Caco-2 (cell line): ENCODE data around the gene VPS8. TPM values are rescaled to one million over a fixed set of nuclear protein-coding genes. Genes with fewer than 3 reads are reported as not detected.

Source experiments
- BruUV-seq: library from RNA; stranded (reverse); fragments of 400-500 nt; replicated peaks from 2 replicates; lab custom pipeline; 2021; lab: Mats Ljungman, UMichigan
- CTCF ChIA-PET: fragments of 300-600 bp; sonication (Branson Sonifier 250); formaldehyde crosslinking; loops from one replicate; lab custom pipeline; 2022; ENCODE audit warnings: antibody characterized with exemption; lab: Charles Lee
- POLR2A ChIA-PET: fragments of 300-600 bp; sonication (Branson Sonifier 250); formaldehyde crosslinking; loops from one replicate; lab custom pipeline; 2022; ENCODE audit warnings: antibody characterized with exemption; lab: Charles Lee
- DNase-seq, 2 experiments: peaks; one replicate each; pipeline versions ENCODE4 v3.0.0 to v3.0.0-alpha.2; 2020 to 2022
- H3K27me3 ChIP-seq: replicated peaks from 2 replicates; pipeline ENCODE4 v1.6.0; 2011; ENCODE audit warnings: low read length; ENCODE audit not compliant: control insufficient read depth, insufficient read depth
- H3K36me3 ChIP-seq: 2 replicates; pipeline ENCODE4 v1.5.1; 2011; ENCODE audit warnings: low read length; ENCODE audit not compliant: control insufficient read depth, insufficient read depth
- H3K4me1 ChIP-seq: fragments of 250-450 bp; sonication (Bioruptor Pico); 2 replicates; pipeline ENCODE4 v1.5.1; 2020; ENCODE audit warnings: mild to moderate bottlenecking
- H3K4me3 ChIP-seq: 2 replicates; pipeline ENCODE4 v1.5.1; 2011; ENCODE audit warnings: low read depth, mild to moderate bottlenecking, control low read depth, low read length
- H3K9me3 ChIP-seq: fragments of 250-450 bp; sonication (Bioruptor Pico); 2 replicates; pipeline ENCODE4 v1.5.1; 2020; ENCODE audit warnings: mild to moderate bottlenecking, moderate library complexity
- H3K27ac Mint-ChIP-seq: one replicate; pipeline ENCODE4 v1.8.0; 2022; ENCODE audit warnings: mixed read lengths; ENCODE audit not compliant: unreplicated experiment
- H3K27me3 Mint-ChIP-seq: one replicate; pipeline ENCODE4 v1.8.0; 2022; ENCODE audit warnings: mixed read lengths; ENCODE audit not compliant: insufficient read depth, unreplicated experiment
- H3K36me3 Mint-ChIP-seq: one replicate; pipeline ENCODE4 v1.8.0; 2022; ENCODE audit warnings: mild to moderate bottlenecking, mixed read lengths; ENCODE audit not compliant: insufficient read depth, unreplicated experiment
- H3K4me1 Mint-ChIP-seq: one replicate; pipeline ENCODE4 v1.8.0; 2022; ENCODE audit warnings: low read depth, mixed read lengths; ENCODE audit not compliant: unreplicated experiment
- H3K4me3 Mint-ChIP-seq: one replicate; pipeline ENCODE4 v1.8.0; 2022; ENCODE audit warnings: mild to moderate bottlenecking, moderate library complexity, mixed read lengths; ENCODE audit not compliant: unreplicated experiment
- H3K9me3 Mint-ChIP-seq: one replicate; pipeline ENCODE4 v1.8.0; 2022; ENCODE audit warnings: mixed read lengths; ENCODE audit not compliant: unreplicated experiment
- intact Hi-C: fragments of 100-400 bp; cut with micrococcal nuclease; formaldehyde crosslinking; loops from one replicate; pipeline ENCODE4 v1.10.0; 2022; ENCODE audit not compliant: unreplicated experiment
- total RNA-seq: library from RNA; stranded (reverse); gene quantifications from 2 replicates; pipeline ENCODE4 v1.2.3, GENCODE V29; 2022
- TF ChIP-seq, protein P1 (sequence below), 2 experiments: fragments of 200-600 bp in 1 of 2; IDR thresholded peaks; 1 replicate in 1 of 2; 2 replicates in 1 of 2; pipeline versions ENCODE4 v1.5.1 to v1.8.0; 2011 to 2022; ENCODE audit warnings: antibody characterized with exemption in 1 of 2, control low read depth in 1 of 2, inconsistent platforms in 1 of 2, low read depth in 1 of 2, low read length in 1 of 2, mild to moderate bottlenecking in 1 of 2, moderate library complexity in 1 of 2; ENCODE audit not compliant: insufficient read depth in 1 of 2, severe bottlenecking in 1 of 2, unreplicated experiment in 1 of 2

VPS8 gene
- total RNA-seq, 1 experiment from 2014 or later, result 44.7 TPM

GRCh38 chr3:184777566-184778356 lies 34.2 kb upstream of the VPS8 start:
- Mint-ChIP-seq H3K36me3 (no peaks in the 10 kb centered on the region), H3K9me3 (no peaks in the 10 kb centered on the region), H3K4me1 (peaks cover 6% of the 10 kb centered on the region), H3K4me3 (no peak overlapping the region), H3K27ac (no peak overlapping the region), H3K27me3 (peaks cover 3% of the 10 kb centered on the region)
- TF ChIP-seq, protein P1, sequence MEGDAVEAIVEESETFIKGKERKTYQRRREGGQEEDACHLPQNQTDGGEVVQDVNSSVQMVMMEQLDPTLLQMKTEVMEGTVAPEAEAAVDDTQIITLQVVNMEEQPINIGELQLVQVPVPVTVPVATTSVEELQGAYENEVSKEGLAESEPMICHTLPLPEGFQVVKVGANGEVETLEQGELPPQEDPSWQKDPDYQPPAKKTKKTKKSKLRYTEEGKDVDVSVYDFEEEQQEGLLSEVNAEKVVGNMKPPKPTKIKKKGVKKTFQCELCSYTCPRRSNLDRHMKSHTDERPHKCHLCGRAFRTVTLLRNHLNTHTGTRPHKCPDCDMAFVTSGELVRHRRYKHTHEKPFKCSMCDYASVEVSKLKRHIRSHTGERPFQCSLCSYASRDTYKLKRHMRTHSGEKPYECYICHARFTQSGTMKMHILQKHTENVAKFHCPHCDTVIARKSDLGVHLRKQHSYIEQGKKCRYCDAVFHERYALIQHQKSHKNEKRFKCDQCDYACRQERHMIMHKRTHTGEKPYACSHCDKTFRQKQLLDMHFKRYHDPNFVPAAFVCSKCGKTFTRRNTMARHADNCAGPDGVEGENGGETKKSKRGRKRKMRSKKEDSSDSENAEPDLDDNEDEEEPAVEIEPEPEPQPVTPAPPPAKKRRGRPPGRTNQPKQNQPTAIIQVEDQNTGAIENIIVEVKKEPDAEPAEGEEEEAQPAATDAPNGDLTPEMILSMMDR (IDR thresholded peaks at IDR 0.05; ENCODE audit: insufficient read depth in 1 of 2, low read depth in 1 of 2, low read length in 1 of 2, severe bottlenecking in 1 of 2, unreplicated experiment in 1 of 2), result peak; percentile 61 to 81
- no peaks in the 10 kb centered on the region for H3K27me3 ChIP-seq
- no peak overlapping the region for H3K4me3 ChIP-seq
- BruUV-seq, result no TSS peak
- POLR2A ChIA-PET, result no interaction called here
- no peaks in the 10 kb centered on the region for H3K9me3 ChIP-seq
- intact Hi-C loops, result loop anchor here (1.0 to 2.0 kb wide), 2 partner anchors 51 to 216 kb away; partner anchors contain the start of gene EPHB3
- H3K4me1 ChIP-seq, result no peaks in the 10 kb centered on the region
- DNase-seq, result peak; percentile 85 to 92
- CTCF ChIA-PET, result interaction anchor here (0.5 to 1.7 kb wide), 4 partner anchors 23 to 235 kb away, joined by 3 to 6 read pairs (median 5); no protein-coding TSS in a partner anchor
- H3K36me3 ChIP-seq, result no peaks in the 10 kb centered on the region

- H3K27me3 Mint-ChIP-seq, result peaks cover 3% of the 10 kb centered on the region
- Histone ChIP-seq H3K9me3 (no peaks in the 10 kb centered on the region), H3K27me3 (no peaks in the 10 kb centered on the region), H3K36me3 (no peaks in the 10 kb centered on the region), H3K4me1 (no peaks in the 10 kb centered on the region), H3K4me3 (no peak overlapping the region)
- CTCF ChIA-PET, result interaction anchor here (0.6 to 1.7 kb wide), 5 partner anchors 22 to 220 kb away, joined by 3 to 6 read pairs (median 4); partner anchors contain the start of gene MAGEF1
- no peaks in the 10 kb centered on the region for H3K36me3 Mint-ChIP-seq
- DNase-seq, result no peak
- H3K4me3 Mint-ChIP-seq, result no peak overlapping the region
- peaks cover 6% of the 10 kb centered on the region for H3K4me1 Mint-ChIP-seq
- TF ChIP-seq, protein P1 (IDR thresholded peaks at IDR 0.05; ENCODE audit: insufficient read depth in 1 of 2, low read depth in 1 of 2, low read length in 1 of 2, severe bottlenecking in 1 of 2, unreplicated experiment in 1 of 2), result no peak
- POLR2A ChIA-PET, result no interaction called here
- BruUV-seq, result no TSS peak
- H3K9me3 Mint-ChIP-seq, result no peaks in the 10 kb centered on the region
- H3K27ac Mint-ChIP-seq, result no peak overlapping the region
- intact Hi-C loops, result no loop called here
Observed at GRCh38 chr3:184778426-184779332, 33.3 kb upstream of the VPS8 start.

GRCh38 chr3:184780981-184781515 lies 30.9 kb upstream of the VPS8 start:
- Mint-ChIP-seq H3K9me3 (no peaks in the 10 kb centered on the region), H3K27me3 (peaks cover 7% of the 10 kb centered on the region), H3K27ac (no peak overlapping the region), H3K36me3 (no peaks in the 10 kb centered on the region), H3K4me1 (peaks cover 6% of the 10 kb centered on the region), H3K4me3 (no peak overlapping the region)
- CTCF ChIA-PET, result interaction anchor here (2.0 kb wide), 1 partner anchor 220 kb away, joined by 4 read pairs; the partner anchor contains the start of gene EPHB3
- DNase-seq, result no peak
- Histone ChIP-seq H3K36me3 (no peaks in the 10 kb centered on the region), H3K4me3 (no peak overlapping the region), H3K9me3 (no peaks in the 10 kb centered on the region), H3K27me3 (no peaks in the 10 kb centered on the region), H3K4me1 (no peaks in the 10 kb centered on the region)
- intact Hi-C loops, result no loop called here
- BruUV-seq, result no TSS peak
- TF ChIP-seq, protein P1 (IDR thresholded peaks at IDR 0.05; ENCODE audit: insufficient read depth in 1 of 2, low read depth in 1 of 2, low read length in 1 of 2, severe bottlenecking in 1 of 2, unreplicated experiment in 1 of 2), result no peak
- POLR2A ChIA-PET, result no interaction called here
